GM19351 (cell line): ENCODE results near the gene XYLT1.
"Not testable (repeated sequence)": the region's sequence is repeated elsewhere in the genome, so short reads cannot be mapped to it uniquely, and the experiment has no call there.

ENCODE experiments used
- ATAC-seq: cut with Tn5 transposase; IDR thresholded peaks from one replicate; pipeline ENCODE4 v1.9.1; 2021; ENCODE audit warnings: mild to moderate bottlenecking, moderate library complexity; ENCODE audit not compliant: unreplicated experiment

XYLT1 gene, protein sequence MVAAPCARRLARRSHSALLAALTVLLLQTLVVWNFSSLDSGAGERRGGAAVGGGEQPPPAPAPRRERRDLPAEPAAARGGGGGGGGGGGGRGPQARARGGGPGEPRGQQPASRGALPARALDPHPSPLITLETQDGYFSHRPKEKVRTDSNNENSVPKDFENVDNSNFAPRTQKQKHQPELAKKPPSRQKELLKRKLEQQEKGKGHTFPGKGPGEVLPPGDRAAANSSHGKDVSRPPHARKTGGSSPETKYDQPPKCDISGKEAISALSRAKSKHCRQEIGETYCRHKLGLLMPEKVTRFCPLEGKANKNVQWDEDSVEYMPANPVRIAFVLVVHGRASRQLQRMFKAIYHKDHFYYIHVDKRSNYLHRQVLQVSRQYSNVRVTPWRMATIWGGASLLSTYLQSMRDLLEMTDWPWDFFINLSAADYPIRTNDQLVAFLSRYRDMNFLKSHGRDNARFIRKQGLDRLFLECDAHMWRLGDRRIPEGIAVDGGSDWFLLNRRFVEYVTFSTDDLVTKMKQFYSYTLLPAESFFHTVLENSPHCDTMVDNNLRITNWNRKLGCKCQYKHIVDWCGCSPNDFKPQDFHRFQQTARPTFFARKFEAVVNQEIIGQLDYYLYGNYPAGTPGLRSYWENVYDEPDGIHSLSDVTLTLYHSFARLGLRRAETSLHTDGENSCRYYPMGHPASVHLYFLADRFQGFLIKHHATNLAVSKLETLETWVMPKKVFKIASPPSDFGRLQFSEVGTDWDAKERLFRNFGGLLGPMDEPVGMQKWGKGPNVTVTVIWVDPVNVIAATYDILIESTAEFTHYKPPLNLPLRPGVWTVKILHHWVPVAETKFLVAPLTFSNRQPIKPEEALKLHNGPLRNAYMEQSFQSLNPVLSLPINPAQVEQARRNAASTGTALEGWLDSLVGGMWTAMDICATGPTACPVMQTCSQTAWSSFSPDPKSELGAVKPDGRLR

DNA sequence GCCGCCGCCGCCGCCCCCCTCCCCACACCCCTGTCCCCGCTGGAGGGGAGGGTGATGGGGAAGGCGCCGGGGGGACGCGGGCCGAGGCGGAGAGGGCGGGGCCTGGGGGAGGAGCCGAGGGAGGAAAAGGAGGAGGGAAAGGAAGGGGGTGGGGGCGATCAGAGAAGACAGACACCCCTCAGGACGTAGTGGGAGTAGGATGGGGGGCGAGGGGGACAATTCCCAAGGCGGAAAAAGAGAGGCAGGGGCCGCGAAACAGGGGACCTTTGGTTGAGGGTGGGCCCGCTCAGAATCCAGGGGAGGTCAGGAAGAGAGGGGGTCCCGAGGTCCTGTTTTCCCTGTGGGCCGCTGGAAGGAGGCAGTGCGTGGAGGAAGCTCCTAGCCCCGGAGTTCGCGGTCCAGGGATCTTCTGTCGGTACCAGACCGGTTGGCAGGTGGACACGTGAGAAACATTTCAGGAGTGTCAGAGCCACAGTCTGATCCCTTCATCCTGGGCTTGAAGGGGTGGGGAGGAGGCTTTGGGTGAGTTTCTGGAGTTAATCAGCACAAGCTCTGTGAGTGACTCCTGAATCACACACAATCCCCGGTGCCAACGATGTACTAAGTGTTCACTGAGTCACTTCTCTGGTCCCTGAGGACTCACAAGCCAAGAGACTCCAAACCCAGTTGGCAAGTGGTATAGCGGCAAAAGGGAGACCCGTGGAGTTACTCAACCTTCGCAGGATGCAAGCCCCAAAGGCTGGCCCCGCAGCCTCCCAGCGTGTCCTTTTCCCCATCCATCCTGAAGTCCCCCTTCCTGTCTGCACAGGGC, at the start of gene XYLT1:
XYLT1 (minus strand) TSS at position 53 of the 811 bp plus-strand sequence. CDS start 164 bp downstream, outside the sequence.
- no peak for ATAC-seq

DNA sequence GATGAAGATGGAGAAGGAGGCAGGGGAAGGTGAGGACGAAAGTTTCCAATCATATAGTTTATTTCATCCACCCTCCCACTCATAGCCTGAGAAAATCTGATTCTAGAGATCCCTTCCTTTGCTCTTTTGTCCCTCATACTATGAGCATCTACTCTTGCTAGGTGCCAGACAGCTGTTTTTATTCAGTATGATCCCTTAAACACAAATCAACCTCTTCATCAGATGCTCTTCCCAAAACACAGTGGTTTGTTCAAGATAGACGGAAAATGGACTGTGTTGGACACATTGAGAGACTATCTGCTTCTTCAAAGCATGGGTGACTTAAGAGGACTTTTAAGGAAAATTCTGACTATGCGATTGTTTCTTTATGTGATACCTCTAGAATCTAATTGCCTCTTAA, 49.4 kb upstream of the XYLT1 start:
- no peak for ATAC-seq

DNA sequence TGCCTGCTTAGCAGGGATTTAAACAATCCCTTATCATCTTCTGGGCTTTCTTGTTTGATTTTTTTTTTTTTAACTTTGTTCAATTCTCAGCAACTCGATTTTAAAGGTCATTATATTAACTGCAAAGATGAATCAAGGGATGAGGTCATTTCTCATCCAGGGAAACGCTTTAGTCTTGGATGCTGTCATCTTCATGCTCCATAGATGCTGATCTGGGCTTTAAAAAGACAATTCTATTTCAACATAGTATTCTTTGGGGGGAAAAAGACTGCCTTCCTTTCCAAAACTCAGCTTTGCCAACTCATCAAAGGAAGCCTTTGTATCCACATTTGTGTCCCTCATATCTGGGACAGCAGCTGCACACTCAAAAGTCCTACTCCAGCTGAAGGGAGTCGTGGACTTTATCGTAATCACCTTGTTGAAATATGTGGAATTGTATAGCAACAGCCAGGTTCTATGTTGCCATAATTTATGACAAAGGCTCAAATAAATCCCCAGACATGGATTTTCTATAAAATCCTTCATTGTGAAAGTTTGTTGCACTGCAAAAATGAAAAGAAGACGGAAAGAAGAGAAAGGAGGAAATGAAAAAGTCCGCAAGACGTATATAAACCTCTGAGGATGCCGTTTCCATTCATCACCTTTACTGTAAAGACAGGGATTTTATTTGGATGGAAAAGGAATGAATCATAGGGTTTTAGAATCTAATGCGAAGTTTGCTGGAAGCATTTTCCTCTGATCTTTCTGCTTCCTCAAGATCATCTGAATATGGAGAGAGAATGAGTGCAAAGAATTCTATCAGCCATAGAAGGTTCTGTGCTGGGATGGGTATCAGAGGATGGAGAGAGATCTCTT, 48.6 kb upstream of the XYLT1 start:
- ATAC-seq = no peak

DNA sequence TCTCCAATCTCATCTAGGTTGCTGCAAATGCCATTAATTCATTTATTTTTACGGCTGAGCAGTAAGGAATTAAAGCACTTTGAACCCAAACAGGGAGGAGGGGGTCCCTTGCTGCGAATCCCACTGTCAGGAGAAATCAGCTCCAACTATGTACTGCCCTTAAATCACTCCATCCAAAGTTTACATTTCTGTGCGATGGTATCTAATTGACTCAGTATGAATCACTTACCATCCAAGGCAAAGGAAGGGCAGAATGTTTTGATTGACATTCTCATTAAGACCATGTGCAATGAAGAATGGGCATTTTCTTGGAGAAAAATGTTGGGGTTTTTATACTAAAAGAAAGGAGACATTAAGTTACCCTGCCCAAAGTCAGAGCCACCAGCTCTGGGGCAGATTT, 47.7 kb upstream of the XYLT1 start:
- ATAC-seq = no peak

DNA sequence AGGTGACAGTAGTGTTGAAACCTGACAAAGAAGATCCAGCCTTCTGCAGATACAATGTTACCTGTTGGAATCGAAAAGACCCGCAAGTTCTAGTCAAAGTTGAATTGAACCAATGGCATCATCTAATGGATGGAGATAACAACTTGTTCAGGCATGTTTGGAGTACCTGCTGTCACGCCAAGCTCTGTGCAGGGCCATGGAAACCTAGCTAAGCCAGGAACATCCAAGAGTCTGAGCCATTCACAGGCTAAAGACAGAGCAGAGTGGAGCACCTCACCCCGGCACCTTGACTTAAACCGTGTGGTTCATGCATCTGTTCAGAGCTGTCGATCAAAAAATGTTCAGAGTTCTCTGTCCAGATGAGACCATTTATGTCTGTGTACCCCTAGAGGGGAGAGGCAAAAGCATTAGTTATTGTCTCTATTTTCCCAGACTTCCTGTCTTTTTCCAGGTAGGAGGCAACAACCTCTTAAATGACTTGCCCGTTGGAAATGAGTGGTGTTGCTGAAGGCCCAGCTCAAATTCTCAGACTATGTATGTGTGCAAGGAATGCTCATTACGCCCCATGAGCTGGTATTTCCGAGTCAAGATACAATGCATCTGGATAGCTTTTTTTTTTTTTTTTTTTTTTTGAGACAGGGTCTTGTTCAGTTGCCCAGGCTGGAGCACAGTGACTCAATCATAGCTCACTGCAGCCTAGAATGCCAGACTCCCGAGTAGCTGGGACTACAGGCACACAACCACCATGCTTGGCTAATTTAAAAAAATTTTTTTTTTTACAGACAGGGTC, 44.9 kb upstream of the XYLT1 start:
- no peak for ATAC-seq

- no peak for ATAC-seq
Measured at GRCh38 chr16:17512636-17513220, 42.0 kb upstream of the XYLT1 start.

DNA sequence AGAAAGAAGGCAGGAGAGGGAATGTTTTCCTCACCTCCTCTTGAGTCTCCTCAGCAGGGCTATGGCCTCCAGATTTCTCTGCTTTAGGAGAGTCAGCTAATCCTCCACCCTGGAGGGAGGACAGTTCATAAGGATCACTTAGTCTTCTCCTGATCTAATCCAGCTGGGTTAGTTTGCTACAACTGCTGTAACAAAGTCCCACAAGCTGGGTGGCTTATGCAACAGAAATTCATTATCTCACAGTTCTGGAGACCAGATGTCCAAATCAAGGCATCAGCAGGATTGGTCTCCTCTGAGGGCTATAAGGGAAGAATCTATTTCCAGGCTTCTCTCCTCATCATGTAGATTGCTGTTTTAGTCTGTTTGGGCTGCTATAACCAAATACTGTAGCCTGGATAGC, 40.6 kb upstream of the XYLT1 start:
- no peak for ATAC-seq

- ATAC-seq = no peak
Measured at GRCh38 chr16:17510567-17510966, 39.8 kb upstream of the XYLT1 start.

GRCh38 chr16:17509194-17509593, 38.4 kb upstream of the XYLT1 start:
- no peak for ATAC-seq

DNA sequence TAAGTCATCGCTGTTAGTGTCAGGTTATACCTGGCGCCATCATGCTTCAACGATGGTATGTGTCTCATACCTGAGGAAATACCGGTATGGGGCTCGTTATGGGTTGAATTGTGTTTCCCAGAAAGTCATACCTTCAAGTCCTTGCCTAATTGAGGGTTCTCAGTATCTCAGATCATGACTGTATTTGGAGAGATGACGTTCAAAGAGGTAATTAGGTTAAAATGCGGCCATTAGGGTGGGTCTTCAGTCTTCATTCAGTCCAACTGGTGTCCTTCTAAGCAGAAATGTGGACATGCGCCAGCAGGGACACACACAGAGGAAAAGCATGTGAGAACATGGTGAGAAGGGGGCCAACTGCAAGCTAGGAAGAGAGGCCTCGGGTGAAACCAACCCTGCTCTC, 37.5 kb upstream of the XYLT1 start:
- ATAC-seq = no peak

DNA sequence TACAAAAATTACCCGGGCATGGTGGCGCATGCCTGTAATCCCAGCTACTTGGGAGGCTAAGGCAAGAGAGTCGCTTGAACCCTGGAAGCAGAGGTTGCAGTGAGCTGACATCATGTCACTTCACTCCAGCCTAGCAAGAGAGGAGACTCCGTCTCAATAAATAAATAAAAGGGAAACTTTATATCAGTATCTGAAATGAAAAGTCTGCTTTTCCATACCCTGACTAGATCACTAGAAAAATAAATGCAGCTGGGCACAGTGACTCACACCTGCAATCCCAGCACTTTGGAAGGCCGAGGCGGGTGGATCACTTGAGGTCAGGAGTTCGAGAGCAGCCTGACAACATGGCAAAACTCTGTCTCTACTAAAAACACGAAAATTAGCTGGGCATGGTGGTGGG, 36.8 kb upstream of the XYLT1 start:
- ATAC-seq = not testable (repeated sequence)

GRCh38 chr16:17505828-17506227, 35.1 kb upstream of the XYLT1 start:
- ATAC-seq = not testable (repeated sequence)

DNA sequence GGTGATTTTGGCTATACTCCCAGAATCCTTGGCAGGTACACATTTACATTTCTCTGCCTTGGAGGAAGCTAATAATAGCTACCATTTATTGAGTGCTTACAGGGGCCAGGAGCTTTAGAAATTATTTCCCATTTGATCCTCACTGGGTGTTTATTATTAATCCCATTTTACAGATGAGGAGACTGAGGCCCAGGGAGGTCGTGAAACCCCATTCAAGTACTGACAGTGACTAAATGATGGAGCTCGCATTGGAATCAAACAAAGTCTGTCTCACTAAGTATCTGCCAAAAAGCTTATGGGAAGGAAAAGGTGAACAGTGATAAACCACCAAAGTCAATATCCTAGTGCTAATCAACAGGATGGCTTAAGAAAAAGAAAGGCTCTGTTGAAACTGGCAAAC, 33.3 kb upstream of the XYLT1 start:
- ATAC-seq = no peak

- ATAC-seq = no peak
Measured at GRCh38 chr16:17503331-17503730, 32.6 kb upstream of the XYLT1 start.

- ATAC-seq = no peak
Measured at GRCh38 chr16:17501321-17501720, 30.6 kb upstream of the XYLT1 start.

GRCh38 chr16:17499223-17499902, 28.6 kb upstream of the XYLT1 start:
- ATAC-seq = no peak

DNA sequence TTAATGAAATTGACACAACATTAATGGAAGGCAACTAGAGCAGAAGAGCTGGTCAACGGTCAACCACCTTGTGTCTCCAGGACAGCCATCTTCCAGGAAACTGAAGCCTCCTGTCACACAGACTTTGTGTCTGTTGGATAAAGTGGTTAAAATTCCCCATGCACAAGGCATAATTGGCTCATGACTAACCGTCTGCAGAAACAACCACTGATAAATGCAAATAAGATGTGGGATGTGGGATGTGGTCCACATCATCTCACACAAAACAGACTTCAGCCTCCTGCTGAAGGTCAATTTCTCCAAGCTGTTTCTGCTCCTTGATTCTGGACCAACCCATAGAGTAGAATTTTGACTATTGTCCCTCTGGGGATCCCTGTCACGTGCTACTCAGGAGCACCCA, 26.9 kb upstream of the XYLT1 start:
- no peak for ATAC-seq

DNA sequence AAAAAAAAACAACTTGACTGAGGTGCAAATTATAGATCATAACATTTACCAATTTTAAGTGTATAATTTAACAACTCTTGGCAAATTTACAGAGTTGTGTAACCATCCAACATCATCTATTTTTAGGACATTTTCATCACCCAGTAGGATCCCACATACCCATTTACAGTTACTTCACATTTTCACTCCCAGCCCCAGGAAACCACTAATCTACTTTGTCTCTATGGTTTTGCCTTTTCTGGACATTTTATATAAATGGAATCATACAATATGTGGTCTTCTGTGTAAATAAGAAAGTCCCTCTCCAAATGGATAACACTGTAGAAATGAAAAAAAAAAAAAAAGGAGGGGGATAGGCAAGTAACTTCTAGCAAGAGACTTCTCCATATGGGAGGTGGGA, 26.1 kb upstream of the XYLT1 start:
- ATAC-seq = no peak
